OCI-LY3 (cell line): Measurements from ENCODE around the gene PEX11A.

Experiments used
- H2AFZ ChIP-seq: fragments of 200-600, 300-600 bp; shearing (Covaris generic); 2 replicates; pipeline ENCODE4 v1.6.0; 2014; ENCODE audit warnings: antibody characterized with exemption, low read depth, low read length
- H3K27ac ChIP-seq: fragments of 200-600, 300-600 bp; sonication (generic); 2 replicates; pipeline ENCODE4 v1.5.1; 2014; ENCODE audit warnings: mild to moderate bottlenecking, low read length, moderate library complexity, mixed read lengths
- H3K27me3 ChIP-seq: fragments of 200-600, 300-600 bp; sonication (generic); 2 replicates; pipeline ENCODE4 v1.6.1; 2014; ENCODE audit warnings: low read depth, low read length, mixed read lengths
- H3K36me3 ChIP-seq: fragments of 200-600, 300-600 bp; sonication (generic); replicated peaks from 2 replicates; pipeline ENCODE3; 2014; ENCODE audit warnings: low read depth, low read length, mixed read lengths
- H3K4me1 ChIP-seq: fragments of 300-600, 200-600 bp; sonication (generic); 2 replicates; pipeline ENCODE4 v1.6.1; 2014; ENCODE audit warnings: low read length, mixed read lengths
- H3K4me2 ChIP-seq: fragments of 200-600, 300-600 bp; sonication (generic); 2 replicates; pipeline ENCODE4 v1.6.1; 2014; ENCODE audit warnings: low read length, mixed read lengths
- H3K4me3 ChIP-seq: fragments of 300-600, 200-600 bp; sonication (generic); 2 replicates; pipeline ENCODE4 v1.5.1; 2014; ENCODE audit warnings: antibody characterized with exemption, mild to moderate bottlenecking, low read length, moderate library complexity
- H3K79me2 ChIP-seq: fragments of 300-600, 200-600 bp; shearing (Covaris generic); 2 replicates; pipeline ENCODE4 v1.6.1; 2014; ENCODE audit warnings: mild to moderate bottlenecking, low read length, mixed read lengths
- H3K9ac ChIP-seq: fragments of 300-600, 200-600 bp; shearing (Covaris generic); 2 replicates; pipeline ENCODE4 v1.6.0; 2014; ENCODE audit warnings: mild to moderate bottlenecking, low read length, moderate library complexity
- H3K9me3 ChIP-seq: fragments of 200-600, 300-600 bp; shearing (Covaris generic); 2 replicates; pipeline ENCODE4 v1.6.1; 2014; ENCODE audit warnings: low read length, mixed read lengths; ENCODE audit not compliant: insufficient read depth
- H4K20me1 ChIP-seq: fragments of 200-600, 300-600 bp; sonication (generic); 2 replicates; pipeline ENCODE4 v1.6.1; 2016; ENCODE audit warnings: low read length, mixed read lengths; ENCODE audit not compliant: insufficient read depth
- CTCF ChIP-seq: fragments of 200-600, 300-600 bp; sonication (generic); IDR thresholded peaks from 2 replicates; pipeline ENCODE4 v1.5.1; 2014; ENCODE audit warnings: antibody characterized with exemption, low read length, low read depth
- EZH2phosphoT487 ChIP-seq: fragments of 200-600 bp; shearing (Covaris generic); IDR thresholded peaks from 2 replicates; pipeline ENCODE4 v1.6.1; 2018; ENCODE audit warnings: antibody characterized with exemption, mixed run types, low read depth

The PEX11A gene

GRCh38 chr15:89632563-89633430 lies 57.8 kb downstream of the PEX11A start:
- Histone ChIP-seq H3K36me3 (peaks cover 58% of the 10 kb centered on the region), H3K79me2 (no peaks in the 10 kb centered on the region), H3K9ac (no peak overlapping the region), H4K20me1 (no peaks in the 10 kb centered on the region), H3K4me2 (no peak overlapping the region), H2AFZ (no peak overlapping the region), H3K4me3 (no peak overlapping the region), H3K9me3 (no peaks in the 10 kb centered on the region), H3K4me1 (peaks cover 5% of the 10 kb centered on the region; the same call in 1 of the 2 replicates), H3K27ac (no peak overlapping the region), H3K27me3 (no peaks in the 10 kb centered on the region)
- TF ChIP-seq EZH2phosphoT487 (no peak), CTCF (no peak)

GRCh38 chr15:89631902-89632264 lies 58.7 kb downstream of the PEX11A start:
- Histone ChIP-seq H3K36me3 (peaks cover 67% of the 10 kb centered on the region), H3K4me2 (no peak overlapping the region), H3K9me3 (no peaks in the 10 kb centered on the region), H3K27me3 (no peaks in the 10 kb centered on the region), H3K4me3 (no peak overlapping the region), H4K20me1 (no peaks in the 10 kb centered on the region), H2AFZ (no peak overlapping the region), H3K79me2 (no peaks in the 10 kb centered on the region), H3K4me1 (peaks cover 5% of the 10 kb centered on the region; the same call in 1 of the 2 replicates), H3K9ac (no peak overlapping the region), H3K27ac (no peak overlapping the region)
- no peak for TF ChIP-seq EZH2phosphoT487
